Caco-2 (cell line): Measurements from ENCODE around the gene ASB13. TPM values are rescaled to one million over a fixed set of nuclear protein-coding genes. Genes with fewer than 3 reads are reported as not detected.

Source experiments
- BruUV-seq: library from RNA; stranded (reverse); fragments of 400-500 nt; replicated peaks from 2 replicates; lab custom pipeline; 2021; lab: Mats Ljungman, UMichigan
- CTCF ChIA-PET: fragments of 300-600 bp; sonication (Branson Sonifier 250); formaldehyde crosslinking; loops from one replicate; lab custom pipeline; 2022; ENCODE audit warnings: antibody characterized with exemption; lab: Charles Lee
- POLR2A ChIA-PET: fragments of 300-600 bp; sonication (Branson Sonifier 250); formaldehyde crosslinking; loops from one replicate; lab custom pipeline; 2022; ENCODE audit warnings: antibody characterized with exemption; lab: Charles Lee
- DNase-seq, 2 experiments: peaks; one replicate each; pipeline versions ENCODE4 v3.0.0 to v3.0.0-alpha.2; 2020 to 2022
- H3K27me3 ChIP-seq: replicated peaks from 2 replicates; pipeline ENCODE4 v1.6.0; 2011; ENCODE audit warnings: low read length; ENCODE audit not compliant: control insufficient read depth, insufficient read depth
- H3K36me3 ChIP-seq: 2 replicates; pipeline ENCODE4 v1.5.1; 2011; ENCODE audit warnings: low read length; ENCODE audit not compliant: control insufficient read depth, insufficient read depth
- H3K4me1 ChIP-seq: fragments of 250-450 bp; sonication (Bioruptor Pico); 2 replicates; pipeline ENCODE4 v1.5.1; 2020; ENCODE audit warnings: mild to moderate bottlenecking
- H3K4me3 ChIP-seq: 2 replicates; pipeline ENCODE4 v1.5.1; 2011; ENCODE audit warnings: low read depth, mild to moderate bottlenecking, control low read depth, low read length
- H3K9me3 ChIP-seq: fragments of 250-450 bp; sonication (Bioruptor Pico); 2 replicates; pipeline ENCODE4 v1.5.1; 2020; ENCODE audit warnings: mild to moderate bottlenecking, moderate library complexity
- H3K27ac Mint-ChIP-seq: one replicate; pipeline ENCODE4 v1.8.0; 2022; ENCODE audit warnings: mixed read lengths; ENCODE audit not compliant: unreplicated experiment
- H3K27me3 Mint-ChIP-seq: one replicate; pipeline ENCODE4 v1.8.0; 2022; ENCODE audit warnings: mixed read lengths; ENCODE audit not compliant: insufficient read depth, unreplicated experiment
- H3K36me3 Mint-ChIP-seq: one replicate; pipeline ENCODE4 v1.8.0; 2022; ENCODE audit warnings: mild to moderate bottlenecking, mixed read lengths; ENCODE audit not compliant: insufficient read depth, unreplicated experiment
- H3K4me1 Mint-ChIP-seq: one replicate; pipeline ENCODE4 v1.8.0; 2022; ENCODE audit warnings: low read depth, mixed read lengths; ENCODE audit not compliant: unreplicated experiment
- H3K4me3 Mint-ChIP-seq: one replicate; pipeline ENCODE4 v1.8.0; 2022; ENCODE audit warnings: mild to moderate bottlenecking, moderate library complexity, mixed read lengths; ENCODE audit not compliant: unreplicated experiment
- H3K9me3 Mint-ChIP-seq: one replicate; pipeline ENCODE4 v1.8.0; 2022; ENCODE audit warnings: mixed read lengths; ENCODE audit not compliant: unreplicated experiment
- intact Hi-C: fragments of 100-400 bp; cut with micrococcal nuclease; formaldehyde crosslinking; loops from one replicate; pipeline ENCODE4 v1.10.0; 2022; ENCODE audit not compliant: unreplicated experiment
- total RNA-seq: library from RNA; stranded (reverse); gene quantifications from 2 replicates; pipeline ENCODE4 v1.2.3, GENCODE V29; 2022
- TF ChIP-seq, protein P1 (sequence below), 2 experiments: fragments of 200-600 bp in 1 of 2; IDR thresholded peaks; 1 replicate in 1 of 2; 2 replicates in 1 of 2; pipeline versions ENCODE4 v1.5.1 to v1.8.0; 2011 to 2022; ENCODE audit warnings: antibody characterized with exemption in 1 of 2, control low read depth in 1 of 2, inconsistent platforms in 1 of 2, low read depth in 1 of 2, low read length in 1 of 2, mild to moderate bottlenecking in 1 of 2, moderate library complexity in 1 of 2; ENCODE audit not compliant: insufficient read depth in 1 of 2, severe bottlenecking in 1 of 2, unreplicated experiment in 1 of 2

ASB13 gene
- total RNA-seq, 1 experiment from 2014 or later, result 44.8 TPM

DNA sequence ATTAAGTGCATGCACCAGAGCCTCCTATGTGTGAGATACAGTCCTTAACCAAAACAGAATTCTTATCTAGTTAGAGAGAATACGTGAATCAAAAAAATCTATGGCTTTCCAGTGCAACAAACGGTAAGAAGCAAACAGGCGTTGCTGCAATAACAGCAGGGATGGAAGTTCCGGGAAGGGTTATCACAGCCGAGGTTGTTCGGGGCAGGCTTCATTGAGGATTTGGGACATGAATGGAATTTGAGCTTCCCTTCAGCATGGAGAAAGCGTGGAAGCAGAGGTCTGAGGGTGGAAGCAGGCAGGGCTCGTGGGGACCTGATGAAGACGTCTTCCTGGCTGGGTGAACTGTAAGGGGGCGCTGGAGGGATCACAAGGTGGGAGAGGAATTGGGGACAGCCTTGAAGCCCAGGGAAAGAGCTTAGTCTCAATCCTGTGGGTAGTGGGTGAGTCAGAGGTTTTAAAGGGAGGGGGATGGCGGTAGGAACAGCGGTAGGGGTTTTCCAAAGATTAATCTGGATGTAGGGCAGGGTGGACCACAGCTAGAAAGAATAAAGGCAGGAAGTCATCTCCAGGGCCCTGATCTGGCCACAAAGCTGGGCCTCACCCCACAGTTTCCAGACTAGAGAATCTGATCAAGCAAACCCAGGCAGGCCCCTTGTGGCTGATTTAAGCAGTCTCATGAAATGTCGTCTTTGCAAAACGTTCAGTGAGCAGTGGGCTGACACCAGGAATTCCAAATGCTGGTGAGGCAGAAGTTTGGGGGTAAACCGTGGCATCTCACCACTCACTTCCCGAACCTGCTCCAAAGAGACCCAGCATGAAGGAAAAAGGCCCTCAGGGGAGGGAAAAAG lies 76.5 kb downstream of the ASB13 start:
- no peak overlapping the region for H3K4me3 Mint-ChIP-seq
- intact Hi-C loops, result loop anchor here (2.0 to 5.0 kb wide), 2 partner anchors 21 to 73 kb away; no protein-coding TSS in a partner anchor
- Histone ChIP-seq H3K9me3 (no peaks in the 10 kb centered on the region), H3K27me3 (no peaks in the 10 kb centered on the region), H3K36me3 (no peaks in the 10 kb centered on the region; the same call in 1 of the 2 replicates), H3K4me1 (peaks cover 58% of the 10 kb centered on the region), H3K4me3 (no peak overlapping the region)
- H3K27ac Mint-ChIP-seq, result peak overlapping the region; percentile 1
- H3K27me3 Mint-ChIP-seq, result no peaks in the 10 kb centered on the region
- H3K36me3 Mint-ChIP-seq, result no peaks in the 10 kb centered on the region
- no peak for DNase-seq
- ChIA-PET POLR2A (no interaction called here), CTCF (interaction anchor here (0.6 kb wide), 1 partner anchor 33 kb away, joined by 3 read pairs; no protein-coding TSS in a partner anchor)
- H3K4me1 Mint-ChIP-seq, result peaks cover 50% of the 10 kb centered on the region
- TF ChIP-seq, protein P1, sequence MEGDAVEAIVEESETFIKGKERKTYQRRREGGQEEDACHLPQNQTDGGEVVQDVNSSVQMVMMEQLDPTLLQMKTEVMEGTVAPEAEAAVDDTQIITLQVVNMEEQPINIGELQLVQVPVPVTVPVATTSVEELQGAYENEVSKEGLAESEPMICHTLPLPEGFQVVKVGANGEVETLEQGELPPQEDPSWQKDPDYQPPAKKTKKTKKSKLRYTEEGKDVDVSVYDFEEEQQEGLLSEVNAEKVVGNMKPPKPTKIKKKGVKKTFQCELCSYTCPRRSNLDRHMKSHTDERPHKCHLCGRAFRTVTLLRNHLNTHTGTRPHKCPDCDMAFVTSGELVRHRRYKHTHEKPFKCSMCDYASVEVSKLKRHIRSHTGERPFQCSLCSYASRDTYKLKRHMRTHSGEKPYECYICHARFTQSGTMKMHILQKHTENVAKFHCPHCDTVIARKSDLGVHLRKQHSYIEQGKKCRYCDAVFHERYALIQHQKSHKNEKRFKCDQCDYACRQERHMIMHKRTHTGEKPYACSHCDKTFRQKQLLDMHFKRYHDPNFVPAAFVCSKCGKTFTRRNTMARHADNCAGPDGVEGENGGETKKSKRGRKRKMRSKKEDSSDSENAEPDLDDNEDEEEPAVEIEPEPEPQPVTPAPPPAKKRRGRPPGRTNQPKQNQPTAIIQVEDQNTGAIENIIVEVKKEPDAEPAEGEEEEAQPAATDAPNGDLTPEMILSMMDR (IDR thresholded peaks at IDR 0.05; ENCODE audit: insufficient read depth in 1 of 2, low read depth in 1 of 2, low read length in 1 of 2, severe bottlenecking in 1 of 2, unreplicated experiment in 1 of 2), result peak in 1 of 2 experiments; percentile 24
- BruUV-seq, result no TSS peak
- H3K9me3 Mint-ChIP-seq, result no peaks in the 10 kb centered on the region

DNA sequence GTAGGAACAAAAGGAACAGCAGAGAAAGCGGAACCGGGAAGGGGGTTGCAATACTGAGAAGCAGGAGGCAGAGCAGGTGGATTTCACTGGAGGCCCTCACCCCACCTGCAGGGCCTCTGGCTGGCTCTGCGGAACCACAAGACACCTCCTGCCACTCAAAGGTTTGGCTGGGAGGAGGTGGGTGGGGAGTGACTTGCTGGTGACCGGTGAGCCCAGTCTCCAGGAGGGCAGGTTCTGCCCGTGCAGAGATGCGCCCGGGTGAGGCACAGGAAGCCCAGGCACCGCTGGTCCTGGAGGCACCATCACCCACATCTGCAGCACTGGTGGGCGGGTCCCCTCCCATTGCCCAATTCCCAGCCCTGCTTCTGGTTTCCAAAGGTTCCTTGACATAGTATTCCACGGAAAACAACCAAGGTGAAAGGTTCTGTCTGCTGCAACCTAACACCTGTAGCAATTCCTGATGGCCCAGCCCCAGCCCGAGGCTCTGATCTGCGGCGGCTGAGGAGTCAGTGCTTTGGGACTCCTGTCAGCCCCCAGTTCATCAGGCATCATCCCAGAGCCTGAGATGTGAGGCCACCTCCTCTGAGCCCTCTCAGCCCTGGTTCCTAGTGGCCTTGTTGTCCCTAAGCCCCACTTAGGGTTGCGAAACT lies 77.3 kb downstream of the ASB13 start:
- Mint-ChIP-seq H3K9me3 (no peaks in the 10 kb centered on the region), H3K27ac (peak overlapping the region; percentile 1), H3K36me3 (no peaks in the 10 kb centered on the region), H3K27me3 (no peaks in the 10 kb centered on the region), H3K4me3 (peak overlapping the region; percentile 7), H3K4me1 (peaks cover 50% of the 10 kb centered on the region)
- intact Hi-C loops, result loop anchor here (5.0 kb wide), 1 partner anchor 72 kb away; no protein-coding TSS in a partner anchor
- Histone ChIP-seq H3K9me3 (no peaks in the 10 kb centered on the region), H3K4me3 (no peak overlapping the region), H3K27me3 (no peaks in the 10 kb centered on the region), H3K4me1 (peaks cover 61% of the 10 kb centered on the region), H3K36me3 (no peaks in the 10 kb centered on the region; the same call in 1 of the 2 replicates)
- ChIA-PET CTCF (interaction anchor here (0.6 kb wide), 1 partner anchor 34 kb away, joined by 3 read pairs; no protein-coding TSS in a partner anchor), POLR2A (no interaction called here)
- TF ChIP-seq, protein P1 (IDR thresholded peaks at IDR 0.05; ENCODE audit: insufficient read depth in 1 of 2, low read depth in 1 of 2, low read length in 1 of 2, severe bottlenecking in 1 of 2, unreplicated experiment in 1 of 2), result no peak
- DNase-seq, result no peak
- no TSS peak for BruUV-seq

Other genes starting within 250 kb of the ASB13 start
- gene CALML5, start 167.0 kb downstream of the ASB13 start, total RNA-seq, result not detected in 2 replicates
- 0.18 TPM in 1 of 2 replicates, not detected in the other for gene CALML3, start 141.6 kb downstream of the ASB13 start, total RNA-seq
- gene TASOR2, start 18.2 kb upstream of the ASB13 start, total RNA-seq, result 102 and 108 TPM in 2 replicates
- gene GDI2, start 146.8 kb upstream of the ASB13 start, total RNA-seq, result 436 and 446 TPM in 2 replicates
- 17.4 and 20.2 TPM in 2 replicates for gene ANKRD16, start 223.3 kb upstream of the ASB13 start, total RNA-seq
- gene FBH1, start 223.6 kb upstream of the ASB13 start, total RNA-seq, result 83.3 and 96.1 TPM in 2 replicates